ENCODE data around the gene INHBE. TPM values are rescaled to one million over a fixed set of nuclear protein-coding genes. Genes with fewer than 3 reads are reported as not detected.

INHBE gene
- total and polyA plus RNA-seq, 4 donors: 17.6 to 181 (median 110) TPM

- Histone ChIP-seq H3K36me3 (ENCODE audit: control insufficient read depth in 4 of 4, insufficient read depth in 3 of 4, low read depth in 1 of 4, low read length in 3 of 4) (peaks cover 5 to 25% (median 17%) of the 10 kb centered on the region in 4 donors), H3K9ac (ENCODE audit: low read depth in 1 of 2, low read length in 2 of 2) (peak within 1 kb of the TSS; percentile 66 to 93), H3K27ac (ENCODE audit: low read depth in 1 of 2, low read length in 2 of 2) (peak within 1 kb of the TSS; percentile 62 to 70), H3K9me3 (ENCODE audit: control insufficient read depth in 4 of 4, low read length in 3 of 4) (no peaks in the 10 kb centered on the region), H3K4me3 (ENCODE audit: low read depth in 1 of 3, low read length in 3 of 3) (peak within 1 kb of the TSS; percentile 76 to 94 (median 88)), H3K27me3 (ENCODE audit: control insufficient read depth in 4 of 4, insufficient read depth in 4 of 4, low read length in 3 of 4) (no peaks in the 10 kb centered on the region), H3K4me1 (ENCODE audit: control insufficient read depth in 4 of 4, insufficient read depth in 4 of 4, low read length in 3 of 4) (peaks cover 2 to 17% (median 11%) of the 10 kb centered on the region in 4 donors)
- TF ChIP-seq JUND (IDR thresholded peaks at IDR 0.05) (peak; percentile 65), GABPA (IDR thresholded peaks at IDR 0.05 in 1 of 2, conservative IDR thresholded peaks at IDR 0.05 in 1 of 2) (peak; percentile 66 to 94), NR2F2 (IDR thresholded peaks at IDR 0.05) (peak; percentile 47), ATF3 (IDR thresholded peaks at IDR 0.05) (peak; percentile 95), HNF4G (IDR thresholded peaks at IDR 0.05) (no peak), HNF4A (conservative IDR thresholded peaks at IDR 0.05) (peak; percentile 48 to 51), YY1 (IDR thresholded peaks at IDR 0.05) (peak; percentile 91), RAD21 (IDR thresholded peaks at IDR 0.05) (peak; percentile 49 to 58), MAX (IDR thresholded peaks at IDR 0.05) (peak; percentile 89), RXRA (IDR thresholded peaks at IDR 0.05) (peak; percentile 86 to 88), CTCF (IDR thresholded peaks at IDR 0.05; ENCODE audit: low read depth, low read length, missing input control) (peak; percentile 3), ZBTB33 (IDR thresholded peaks at IDR 0.05) (peak; percentile 93), FOXA2 (IDR thresholded peaks at IDR 0.05) (no peak), FOXA1 (IDR thresholded peaks at IDR 0.05) (no peak), EGR1 (IDR thresholded peaks at IDR 0.05; ENCODE audit: low read depth in 2 of 2) (peak; percentile 43 to 62), SP1 (IDR thresholded peaks at IDR 0.05) (peak; percentile 86), REST (IDR thresholded peaks at IDR 0.05) (no peak), TAF1 (conservative IDR thresholded peaks at IDR 0.05) (no peak)
- WGBS: 10% methylated on average over 47 of the region's 47 CpGs
- peak; percentile 86 for DNase-seq (ENCODE audit: low spot score)
Measured at GRCh38 chr12:57487597-57488401, 32.7 kb downstream of the INHBE start, which contains the start of gene MARS1. Gene MARS1, plus strand, starts transcription at chr12:57488068. Its CDS starts 23 bp downstream, at chr12:57488091.
